ENCODE results near the gene NOP53.

The NOP53 gene

GRCh38 chr19:47756627-47756929, 11.2 kb downstream of the NOP53 start:
- no peak overlapping the region for H3K4me2 ChIP-seq (ENCODE audit: low read depth, low read length, poor library complexity, severe bottlenecking)
- H3K9me3 ChIP-seq (ENCODE audit: insufficient read depth, low read depth, low read length) = no peaks in the 10 kb centered on the region
- TF ChIP-seq EZH2phosphoT487 (IDR thresholded peaks at IDR 0.05; ENCODE audit: borderline replicate concordance) = no peak
- TF ChIP-seq, protein P1, sequence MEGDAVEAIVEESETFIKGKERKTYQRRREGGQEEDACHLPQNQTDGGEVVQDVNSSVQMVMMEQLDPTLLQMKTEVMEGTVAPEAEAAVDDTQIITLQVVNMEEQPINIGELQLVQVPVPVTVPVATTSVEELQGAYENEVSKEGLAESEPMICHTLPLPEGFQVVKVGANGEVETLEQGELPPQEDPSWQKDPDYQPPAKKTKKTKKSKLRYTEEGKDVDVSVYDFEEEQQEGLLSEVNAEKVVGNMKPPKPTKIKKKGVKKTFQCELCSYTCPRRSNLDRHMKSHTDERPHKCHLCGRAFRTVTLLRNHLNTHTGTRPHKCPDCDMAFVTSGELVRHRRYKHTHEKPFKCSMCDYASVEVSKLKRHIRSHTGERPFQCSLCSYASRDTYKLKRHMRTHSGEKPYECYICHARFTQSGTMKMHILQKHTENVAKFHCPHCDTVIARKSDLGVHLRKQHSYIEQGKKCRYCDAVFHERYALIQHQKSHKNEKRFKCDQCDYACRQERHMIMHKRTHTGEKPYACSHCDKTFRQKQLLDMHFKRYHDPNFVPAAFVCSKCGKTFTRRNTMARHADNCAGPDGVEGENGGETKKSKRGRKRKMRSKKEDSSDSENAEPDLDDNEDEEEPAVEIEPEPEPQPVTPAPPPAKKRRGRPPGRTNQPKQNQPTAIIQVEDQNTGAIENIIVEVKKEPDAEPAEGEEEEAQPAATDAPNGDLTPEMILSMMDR (conservative IDR thresholded peaks at IDR 0.05; ENCODE audit: low read length) = no peak
- no peak overlapping the region for H3K9ac ChIP-seq (ENCODE audit: low read depth, low read length, poor library complexity, severe bottlenecking)
- no peaks in the 10 kb centered on the region for H3K27me3 ChIP-seq (ENCODE audit: insufficient read depth, low read length, poor library complexity, severe bottlenecking)
- H3K9me2 ChIP-seq (replicated peaks; ENCODE audit: low read depth, low read length) = no peaks in the 10 kb centered on the region
- H3K4me1 ChIP-seq (ENCODE audit: insufficient read depth, low read length, poor library complexity, severe bottlenecking) = peaks cover 24% of the 10 kb centered on the region
- no peak overlapping the region for H2AFZ ChIP-seq (ENCODE audit: low read length)
- peaks cover 4% of the 10 kb centered on the region for H4K20me1 ChIP-seq (ENCODE audit: insufficient read depth, low read length, poor library complexity, severe bottlenecking)
- peaks cover 66% of the 10 kb centered on the region for H3K36me3 ChIP-seq (ENCODE audit: insufficient read depth, low read length)
- H3F3A ChIP-seq (ENCODE audit: low read depth) = no peaks in the 10 kb centered on the region
- H3K4me3 ChIP-seq (ENCODE audit: low read length, poor library complexity, severe bottlenecking) = no peak overlapping the region
- H3K79me2 ChIP-seq (ENCODE audit: insufficient read depth, low read length) = peaks cover 33% of the 10 kb centered on the region

GRCh38 chr19:47756953-47757608, 11.7 kb downstream of the NOP53 start:
- Histone ChIP-seq H3K9ac (ENCODE audit: low read depth, low read length, poor library complexity, severe bottlenecking) (no peak overlapping the region), H3K27me3 (ENCODE audit: insufficient read depth, low read length, poor library complexity, severe bottlenecking) (no peaks in the 10 kb centered on the region), H3K4me2 (ENCODE audit: low read depth, low read length, poor library complexity, severe bottlenecking) (no peak overlapping the region), H4K20me1 (ENCODE audit: insufficient read depth, low read length, poor library complexity, severe bottlenecking) (peaks cover 4% of the 10 kb centered on the region), H3K79me2 (ENCODE audit: insufficient read depth, low read length) (peaks cover 29% of the 10 kb centered on the region), H3K4me1 (ENCODE audit: insufficient read depth, low read length, poor library complexity, severe bottlenecking) (peaks cover 22% of the 10 kb centered on the region), H2AFZ (ENCODE audit: low read length) (no peak overlapping the region), H3K9me2 (replicated peaks; ENCODE audit: low read depth, low read length) (no peaks in the 10 kb centered on the region), H3F3A (ENCODE audit: low read depth) (no peaks in the 10 kb centered on the region), H3K4me3 (ENCODE audit: low read length, poor library complexity, severe bottlenecking) (no peak overlapping the region), H3K9me3 (ENCODE audit: insufficient read depth, low read depth, low read length) (no peaks in the 10 kb centered on the region), H3K36me3 (ENCODE audit: insufficient read depth, low read length) (peaks cover 64% of the 10 kb centered on the region)
- TF ChIP-seq, protein P1 (conservative IDR thresholded peaks at IDR 0.05; ENCODE audit: low read length) = no peak
- no peak for TF ChIP-seq EZH2phosphoT487 (IDR thresholded peaks at IDR 0.05; ENCODE audit: borderline replicate concordance)

- Histone ChIP-seq H3K79me2 (ENCODE audit: insufficient read depth, low read length) (peaks cover 23% of the 10 kb centered on the region), H3K9me2 (replicated peaks; ENCODE audit: low read depth, low read length) (no peaks in the 10 kb centered on the region), H3K27me3 (ENCODE audit: insufficient read depth, low read length, poor library complexity, severe bottlenecking) (no peaks in the 10 kb centered on the region), H3F3A (ENCODE audit: low read depth) (no peaks in the 10 kb centered on the region), H3K36me3 (ENCODE audit: insufficient read depth, low read length) (peaks cover 57% of the 10 kb centered on the region), H3K4me1 (ENCODE audit: insufficient read depth, low read length, poor library complexity, severe bottlenecking) (peaks cover 14% of the 10 kb centered on the region), H2AFZ (ENCODE audit: low read length) (no peak overlapping the region), H4K20me1 (ENCODE audit: insufficient read depth, low read length, poor library complexity, severe bottlenecking) (peaks cover 4% of the 10 kb centered on the region), H3K4me3 (ENCODE audit: low read length, poor library complexity, severe bottlenecking) (no peak overlapping the region), H3K4me2 (ENCODE audit: low read depth, low read length, poor library complexity, severe bottlenecking) (no peak overlapping the region), H3K9ac (ENCODE audit: low read depth, low read length, poor library complexity, severe bottlenecking) (no peak overlapping the region), H3K9me3 (ENCODE audit: insufficient read depth, low read depth, low read length) (no peaks in the 10 kb centered on the region)
- TF ChIP-seq, protein P1 (conservative IDR thresholded peaks at IDR 0.05; ENCODE audit: low read length) = no peak
- no peak for TF ChIP-seq EZH2phosphoT487 (IDR thresholded peaks at IDR 0.05; ENCODE audit: borderline replicate concordance)
These were observed 12.5 kb downstream of the NOP53 start for GRCh38 chr19:47757617-47758442.
